Loucy (cell line): ENCODE measurements around the gene ZNF681.

ENCODE experiments used
- CTCF ChIP-seq: fragments of 200-600 bp; sonication (generic); conservative IDR thresholded peaks from 2 replicates; pipeline ENCODE4 v1.5.1; 2014; ENCODE audit warnings: mild to moderate bottlenecking, antibody characterized with exemption, low read length
- EZH2phosphoT487 ChIP-seq: fragments of 200-600 bp; IDR thresholded peaks from 2 replicates; pipeline ENCODE4 v1.6.1; 2018; ENCODE audit warnings: antibody characterized with exemption, mild to moderate bottlenecking, moderate library complexity, borderline replicate concordance

- TF ChIP-seq CTCF (no peak), EZH2phosphoT487 (no peak)
These were observed 59.2 kb downstream of the ZNF681 start for GRCh38 chr19:23699521-23699860.
